AG04449 (cell line): Measurements from ENCODE around the gene TRIML1.

Source experiments
- CTCF ChIA-PET: fragments of 350-600 bp; formaldehyde crosslinking; extraction: SDS; loops from one replicate; lab custom pipeline; 2021; ENCODE audit warnings: antibody characterized with exemption; lab: Yijun Ruan, JAX
- POLR2A ChIA-PET: fragments of 400-600, 350-600 bp; formaldehyde crosslinking; extraction: SDS; loops from one replicate; lab custom pipeline; 2020; ENCODE audit warnings: antibody characterized with exemption, inconsistent platforms; lab: Yijun Ruan, JAX
- DNase-seq: peaks from one replicate; pipeline ENCODE4 v3.0.0-alpha.2; 2010; ENCODE audit warnings: low read depth, low spot score
- H3K4me3 ChIP-seq: 2 replicates; pipeline ENCODE4 v1.5.1; 2011; ENCODE audit warnings: low read depth, mild to moderate bottlenecking, control low read depth, low read length
- TF ChIP-seq, protein P1 (sequence below): IDR thresholded peaks from one replicate; pipeline ENCODE4 v1.5.1; 2011; ENCODE audit warnings: mild to moderate bottlenecking, moderate library complexity, low read length, control low read depth, inconsistent platforms; ENCODE audit not compliant: insufficient read depth; ENCODE audit errors: missing control alignments

Gene TRIML1, protein sequence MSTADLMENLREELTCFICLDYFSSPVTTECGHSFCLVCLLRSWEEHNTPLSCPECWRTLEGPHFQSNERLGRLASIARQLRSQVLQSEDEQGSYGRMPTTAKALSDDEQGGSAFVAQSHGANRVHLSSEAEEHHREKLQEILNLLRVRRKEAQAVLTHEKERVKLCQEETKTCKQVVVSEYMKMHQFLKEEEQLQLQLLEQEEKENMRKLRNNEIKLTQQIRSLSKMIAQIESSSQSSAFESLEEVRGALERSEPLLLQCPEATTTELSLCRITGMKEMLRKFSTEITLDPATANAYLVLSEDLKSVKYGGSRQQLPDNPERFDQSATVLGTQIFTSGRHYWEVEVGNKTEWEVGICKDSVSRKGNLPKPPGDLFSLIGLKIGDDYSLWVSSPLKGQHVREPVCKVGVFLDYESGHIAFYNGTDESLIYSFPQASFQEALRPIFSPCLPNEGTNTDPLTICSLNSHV

DNA sequence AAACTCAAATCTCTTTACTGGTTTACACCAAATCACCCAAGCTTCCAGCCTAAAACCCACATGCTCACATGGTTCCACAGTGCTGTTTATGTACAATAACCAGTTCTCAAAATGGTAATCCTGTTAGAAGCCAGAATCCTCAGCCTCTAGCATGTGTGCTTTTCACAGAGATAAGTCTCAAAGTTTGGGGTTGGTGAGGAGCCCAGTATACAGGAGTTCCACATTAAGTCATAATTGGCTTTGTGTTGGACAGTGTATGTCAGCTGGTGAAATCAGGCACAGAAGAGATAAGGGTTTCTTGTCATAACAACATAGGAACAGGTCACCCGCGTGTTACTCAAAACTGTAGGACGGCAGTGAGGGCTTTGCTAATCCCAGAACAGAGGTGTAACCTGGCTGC lies at the start of gene TRIML1:
TSS of gene TRIML1 (plus strand) at position 301 of the 400 bp plus-strand sequence. CDS start 118 bp downstream, outside the sequence.
- TF ChIP-seq, protein P1, sequence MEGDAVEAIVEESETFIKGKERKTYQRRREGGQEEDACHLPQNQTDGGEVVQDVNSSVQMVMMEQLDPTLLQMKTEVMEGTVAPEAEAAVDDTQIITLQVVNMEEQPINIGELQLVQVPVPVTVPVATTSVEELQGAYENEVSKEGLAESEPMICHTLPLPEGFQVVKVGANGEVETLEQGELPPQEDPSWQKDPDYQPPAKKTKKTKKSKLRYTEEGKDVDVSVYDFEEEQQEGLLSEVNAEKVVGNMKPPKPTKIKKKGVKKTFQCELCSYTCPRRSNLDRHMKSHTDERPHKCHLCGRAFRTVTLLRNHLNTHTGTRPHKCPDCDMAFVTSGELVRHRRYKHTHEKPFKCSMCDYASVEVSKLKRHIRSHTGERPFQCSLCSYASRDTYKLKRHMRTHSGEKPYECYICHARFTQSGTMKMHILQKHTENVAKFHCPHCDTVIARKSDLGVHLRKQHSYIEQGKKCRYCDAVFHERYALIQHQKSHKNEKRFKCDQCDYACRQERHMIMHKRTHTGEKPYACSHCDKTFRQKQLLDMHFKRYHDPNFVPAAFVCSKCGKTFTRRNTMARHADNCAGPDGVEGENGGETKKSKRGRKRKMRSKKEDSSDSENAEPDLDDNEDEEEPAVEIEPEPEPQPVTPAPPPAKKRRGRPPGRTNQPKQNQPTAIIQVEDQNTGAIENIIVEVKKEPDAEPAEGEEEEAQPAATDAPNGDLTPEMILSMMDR, result no peak
- POLR2A ChIA-PET, result no interaction called here

DNA sequence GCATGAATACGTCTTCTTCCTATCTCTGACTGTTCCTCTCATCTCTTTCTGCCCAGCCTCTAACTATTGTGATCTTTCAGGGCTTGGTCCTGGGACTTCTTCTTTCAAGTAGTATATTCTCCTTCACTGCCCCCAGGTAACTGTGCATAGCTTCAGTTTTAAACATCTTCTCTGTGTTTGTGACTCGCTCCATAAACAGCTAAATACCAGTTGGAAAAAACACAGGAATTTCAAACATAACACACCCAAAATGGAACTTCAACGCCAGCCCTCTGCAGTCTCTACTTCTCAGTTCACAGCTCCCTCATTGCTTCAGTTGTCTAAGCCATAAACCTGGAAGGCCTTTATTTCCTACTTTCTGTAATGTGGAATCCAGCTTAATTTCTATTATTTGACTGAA lies 46.4 kb upstream of the TRIML1 start:
- TF ChIP-seq, protein P1, result no peak
- no peak overlapping the region for H3K4me3 ChIP-seq
- POLR2A ChIA-PET, result interaction anchor here (0.6 kb wide), 1 partner anchor 35 kb away, joined by 5 read pairs; no protein-coding TSS in a partner anchor
- no peak for DNase-seq
- CTCF ChIA-PET, result no interaction called here

More for the DNA sequence above, at the start of gene TRIML1:
- DNase-seq, result no peak
- CTCF ChIA-PET, result no interaction called here
- H3K4me3 ChIP-seq, result no peak within 1 kb of the TSS

DNA sequence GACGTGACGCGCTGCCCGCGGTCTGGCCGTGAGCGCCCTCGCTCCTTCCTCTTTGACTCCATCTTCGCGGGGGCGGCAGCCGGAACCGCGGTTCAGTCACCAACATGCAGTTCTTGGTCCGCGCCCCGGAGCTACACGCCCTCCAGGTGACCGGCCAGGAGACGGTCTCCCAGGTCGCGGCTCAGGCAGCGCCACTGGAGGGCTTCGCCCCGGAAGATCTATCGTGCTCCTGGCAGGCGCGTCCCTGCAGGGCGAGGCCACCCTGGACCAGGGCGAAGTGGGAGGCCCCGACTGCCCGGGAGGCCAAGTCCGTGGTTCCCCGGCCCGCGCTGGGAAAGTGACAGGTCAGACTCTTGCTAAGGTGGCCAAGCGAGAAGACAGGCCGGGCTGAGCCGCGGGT lies 32.8 kb upstream of the TRIML1 start:
- TF ChIP-seq, protein P1, result no peak
- DNase-seq, result no peak
- H3K4me3 ChIP-seq, result no peak overlapping the region
- ChIA-PET POLR2A (no interaction called here), CTCF (no interaction called here)

DNA sequence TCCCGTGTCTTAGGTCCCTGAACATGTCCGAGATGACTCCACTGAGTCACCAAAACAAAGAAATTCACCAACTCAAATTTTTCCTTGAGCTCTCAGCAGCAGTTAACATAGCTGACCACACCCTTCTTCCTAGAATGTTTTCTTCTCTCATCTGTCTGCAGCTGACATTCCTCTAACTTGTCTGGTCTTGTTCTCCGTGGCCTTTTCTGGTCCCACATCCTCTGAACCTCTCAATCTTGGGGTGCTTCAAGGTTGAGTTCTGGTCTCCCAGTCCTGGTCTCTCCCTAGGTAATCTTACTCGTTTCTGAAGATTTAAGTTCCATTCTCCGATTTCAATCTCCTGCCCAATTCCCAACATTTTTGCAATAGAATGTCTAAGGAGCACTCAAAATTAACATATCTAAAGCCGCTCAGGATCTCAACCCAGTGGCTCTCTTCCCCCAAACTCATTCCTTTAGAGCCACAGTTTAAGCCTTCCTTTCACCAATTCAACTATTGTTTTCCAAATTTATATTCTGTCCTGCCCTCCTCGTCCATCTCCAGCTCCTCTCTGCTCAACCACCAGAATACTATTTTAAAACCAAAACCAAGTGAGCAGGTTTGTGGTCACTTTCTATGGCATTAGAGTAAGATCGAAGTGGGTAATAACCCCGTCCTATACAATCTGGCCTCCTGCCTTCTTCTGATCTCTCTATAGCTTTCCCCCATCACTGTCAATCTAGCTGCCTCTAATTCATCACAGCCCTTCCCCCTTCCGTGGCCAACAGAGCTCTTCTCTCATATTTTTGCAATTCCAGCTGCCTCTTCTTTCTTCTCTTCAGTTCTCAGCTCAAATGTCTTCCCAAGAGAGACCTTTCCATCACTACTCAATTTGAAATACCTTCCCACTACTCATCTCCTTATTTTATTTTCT lies 31.1 kb upstream of the TRIML1 start:
- TF ChIP-seq, protein P1, result no peak
- CTCF ChIA-PET, result interaction anchor here (1.0 kb wide), 1 partner anchor 8 kb away, joined by 3 read pairs; no protein-coding TSS in a partner anchor
- no peak for DNase-seq
- no peak overlapping the region for H3K4me3 ChIP-seq
- POLR2A ChIA-PET, result no interaction called here

DNA sequence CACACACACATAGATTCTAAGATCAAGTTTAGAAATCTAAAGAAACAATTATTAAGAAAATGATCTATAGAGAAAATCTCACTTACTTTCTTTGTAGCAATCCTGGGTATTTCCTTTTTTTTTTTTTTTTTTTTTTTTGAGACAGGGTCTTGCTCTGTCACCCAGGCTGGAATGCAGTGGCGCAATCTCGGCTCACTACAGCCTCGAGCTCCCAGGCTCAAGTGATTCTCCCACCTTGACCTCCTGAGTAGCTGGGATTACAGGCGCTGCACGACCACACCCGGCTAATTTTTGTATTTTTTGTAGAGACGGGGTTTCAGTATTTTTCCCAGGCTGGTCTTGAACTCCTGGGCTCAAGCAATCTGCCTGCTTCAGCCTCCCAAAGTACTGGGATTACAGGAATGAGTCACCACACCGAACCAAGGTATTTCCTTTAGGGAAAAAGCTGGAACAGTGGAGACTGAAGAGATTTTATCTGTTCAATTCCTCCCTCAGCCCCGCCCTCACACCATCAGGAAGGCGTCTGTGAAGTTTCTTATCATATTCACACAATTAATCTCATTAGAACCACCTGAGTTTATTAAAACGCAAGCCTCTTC lies 30.0 kb upstream of the TRIML1 start, which contains the start of gene TRIML2:
TSS of gene TRIML2 (minus strand) at position 447 of the 599 bp plus-strand sequence. CDS start 4,235 bp downstream, outside the sequence.
- POLR2A ChIA-PET, result no interaction called here
- CTCF ChIA-PET, result no interaction called here
- TF ChIP-seq, protein P1, result no peak
- DNase-seq, result no peak
- H3K4me3 ChIP-seq, result no peak within 1 kb of the TSS
